ENCODE measurements around the gene CNOT9.
"Not testable (repeated sequence)": the region's sequence is repeated elsewhere in the genome, so short reads cannot be mapped to it uniquely, and the experiment has no call there.

Gene CNOT9, protein sequence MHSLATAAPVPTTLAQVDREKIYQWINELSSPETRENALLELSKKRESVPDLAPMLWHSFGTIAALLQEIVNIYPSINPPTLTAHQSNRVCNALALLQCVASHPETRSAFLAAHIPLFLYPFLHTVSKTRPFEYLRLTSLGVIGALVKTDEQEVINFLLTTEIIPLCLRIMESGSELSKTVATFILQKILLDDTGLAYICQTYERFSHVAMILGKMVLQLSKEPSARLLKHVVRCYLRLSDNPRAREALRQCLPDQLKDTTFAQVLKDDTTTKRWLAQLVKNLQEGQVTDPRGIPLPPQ

DNA sequence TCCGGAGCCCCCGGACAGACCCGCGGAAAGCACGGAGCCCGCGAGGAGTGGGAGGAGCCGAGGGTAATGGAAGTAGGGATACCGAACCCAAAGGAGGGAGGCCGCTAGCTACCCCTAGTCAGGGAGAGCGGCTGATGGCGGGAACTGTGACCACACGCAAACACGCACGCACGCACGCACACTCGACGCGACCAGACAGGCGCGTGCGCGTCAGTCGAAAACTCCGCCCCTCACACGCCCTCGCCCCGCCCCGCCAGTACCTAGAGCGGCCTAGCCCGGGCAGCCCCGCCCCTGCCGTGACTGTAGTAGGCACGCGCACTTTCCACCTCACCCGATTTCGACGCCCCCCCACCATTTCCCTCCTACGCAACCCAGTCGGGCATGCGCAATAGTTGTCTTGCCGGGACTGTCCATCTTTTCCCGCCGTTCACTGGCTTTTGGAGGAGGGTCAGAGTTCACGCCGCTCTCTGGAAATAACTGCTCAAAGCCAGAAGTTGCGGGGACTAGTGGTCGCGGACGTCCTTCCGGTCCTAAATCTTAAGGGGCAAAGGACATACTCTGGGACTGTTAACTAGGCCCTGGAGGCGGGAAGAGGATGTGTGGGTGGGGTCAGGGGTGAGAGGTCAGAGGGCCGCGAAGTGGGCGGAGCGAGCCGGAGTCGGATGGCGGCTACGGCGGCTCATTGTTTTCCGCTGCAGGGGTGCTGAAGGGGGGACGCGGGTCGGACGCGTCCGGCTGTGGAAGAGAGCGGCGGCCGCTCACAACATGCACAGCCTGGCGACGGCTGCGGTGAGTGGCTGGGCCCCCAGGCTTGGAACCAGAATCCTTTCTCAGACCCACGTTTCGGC lies at the start of gene CNOT9, which contains the start of gene USP37:
CNOT9 (plus strand) TSS at position 650 of the 848 bp plus-strand sequence; CDS start at position 766, 116 bp downstream.
USP37 (minus strand) TSS at position 162 of the 848 bp plus-strand sequence. CDS start 9,698 bp downstream, outside the sequence.
- H3F3A ChIP-seq (ENCODE audit: low read depth) = no peaks in the 10 kb centered on the region
- H3K9me2 ChIP-seq (replicated peaks; ENCODE audit: low read depth, low read length) = no peaks in the 10 kb centered on the region
- TF ChIP-seq EZH2phosphoT487 (IDR thresholded peaks at IDR 0.05; ENCODE audit: borderline replicate concordance) (no peak), CTCF (conservative IDR thresholded peaks at IDR 0.05; ENCODE audit: low read length) (no peak)
- H3K9ac ChIP-seq (ENCODE audit: low read depth, low read length, poor library complexity, severe bottlenecking) = peak within 1 kb of the TSS; percentile 97
- H3K9me3 ChIP-seq (ENCODE audit: insufficient read depth, low read depth, low read length) = no peaks in the 10 kb centered on the region
- H3K4me2 ChIP-seq (ENCODE audit: low read depth, low read length, poor library complexity, severe bottlenecking) = peak within 1 kb of the TSS; percentile 95
- H3K4me1 ChIP-seq (ENCODE audit: insufficient read depth, low read length, poor library complexity, severe bottlenecking) = peaks cover 65% of the 10 kb centered on the region
- peaks cover 96% of the 10 kb centered on the region for H3K79me2 ChIP-seq (ENCODE audit: insufficient read depth, low read length)
- H3K27me3 ChIP-seq (ENCODE audit: insufficient read depth, low read length, poor library complexity, severe bottlenecking) = no peaks in the 10 kb centered on the region
- H3K4me3 ChIP-seq (ENCODE audit: low read length, poor library complexity, severe bottlenecking) = peak within 1 kb of the TSS; percentile 85
- peak within 1 kb of the TSS; percentile 95 for H2AFZ ChIP-seq (ENCODE audit: low read length)
- no peaks in the 10 kb centered on the region for H3K36me3 ChIP-seq (ENCODE audit: insufficient read depth, low read length)
- H4K20me1 ChIP-seq (ENCODE audit: insufficient read depth, low read length, poor library complexity, severe bottlenecking) = peaks cover 84% of the 10 kb centered on the region

GRCh38 chr2:218518876-218519275 lies 49.8 kb upstream of the CNOT9 start:
- no peak for TF ChIP-seq EZH2phosphoT487 (IDR thresholded peaks at IDR 0.05; ENCODE audit: borderline replicate concordance)
- no peak for TF ChIP-seq CTCF (conservative IDR thresholded peaks at IDR 0.05; ENCODE audit: low read length)
- Histone ChIP-seq H3K36me3 (ENCODE audit: insufficient read depth, low read length) (peaks cover 49% of the 10 kb centered on the region), H3F3A (ENCODE audit: low read depth) (peaks cover 4% of the 10 kb centered on the region; the same call in 1 of the 2 replicates), H3K79me2 (ENCODE audit: insufficient read depth, low read length) (peaks cover 17% of the 10 kb centered on the region; the same call in 1 of the 2 replicates), H3K9me2 (replicated peaks; ENCODE audit: low read depth, low read length) (no peaks in the 10 kb centered on the region), H3K4me2 (ENCODE audit: low read depth, low read length, poor library complexity, severe bottlenecking) (no peak overlapping the region), H3K9me3 (ENCODE audit: insufficient read depth, low read depth, low read length) (peaks cover 3% of the 10 kb centered on the region), H3K9ac (ENCODE audit: low read depth, low read length, poor library complexity, severe bottlenecking) (no peak overlapping the region), H3K27me3 (ENCODE audit: insufficient read depth, low read length, poor library complexity, severe bottlenecking) (no peaks in the 10 kb centered on the region), H3K4me3 (ENCODE audit: low read length, poor library complexity, severe bottlenecking) (no peak overlapping the region), H2AFZ (ENCODE audit: low read length) (no peak overlapping the region), H3K4me1 (ENCODE audit: insufficient read depth, low read length, poor library complexity, severe bottlenecking) (no peaks in the 10 kb centered on the region), H4K20me1 (ENCODE audit: insufficient read depth, low read length, poor library complexity, severe bottlenecking) (no peaks in the 10 kb centered on the region)

DNA sequence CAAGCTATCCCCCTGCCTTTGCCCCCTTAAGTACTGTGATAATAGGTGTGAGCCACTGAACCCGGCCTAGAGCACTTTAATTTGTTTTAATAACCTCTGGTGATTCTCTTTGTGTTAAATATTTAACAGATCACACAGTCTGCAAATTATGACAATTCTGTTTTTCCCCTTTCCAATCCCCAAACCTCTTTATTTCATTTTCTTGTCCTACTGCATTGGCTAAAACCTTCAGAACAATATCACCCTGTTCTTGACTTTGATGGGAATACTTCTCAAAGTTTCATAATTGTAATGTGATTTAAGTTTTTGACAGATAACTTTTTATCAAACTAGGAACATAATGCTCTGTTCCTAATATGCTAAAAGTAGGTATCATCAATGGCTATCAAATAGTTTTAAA lies 45.0 kb upstream of the CNOT9 start:
- no peaks in the 10 kb centered on the region for H3F3A ChIP-seq (ENCODE audit: low read depth)
- no peak overlapping the region for H2AFZ ChIP-seq (ENCODE audit: low read length)
- TF ChIP-seq EZH2phosphoT487 (IDR thresholded peaks at IDR 0.05; ENCODE audit: borderline replicate concordance) = no peak
- no peak for TF ChIP-seq CTCF (conservative IDR thresholded peaks at IDR 0.05; ENCODE audit: low read length)
- H4K20me1 ChIP-seq (ENCODE audit: insufficient read depth, low read length, poor library complexity, severe bottlenecking) = no peaks in the 10 kb centered on the region
- H3K27me3 ChIP-seq (ENCODE audit: insufficient read depth, low read length, poor library complexity, severe bottlenecking) = no peaks in the 10 kb centered on the region
- H3K4me3 ChIP-seq (ENCODE audit: low read length, poor library complexity, severe bottlenecking) = no peak overlapping the region
- no peaks in the 10 kb centered on the region for H3K4me1 ChIP-seq (ENCODE audit: insufficient read depth, low read length, poor library complexity, severe bottlenecking)
- H3K36me3 ChIP-seq (ENCODE audit: insufficient read depth, low read length) = peaks cover 81% of the 10 kb centered on the region
- no peaks in the 10 kb centered on the region for H3K79me2 ChIP-seq (ENCODE audit: insufficient read depth, low read length)
- no peak overlapping the region for H3K4me2 ChIP-seq (ENCODE audit: low read depth, low read length, poor library complexity, severe bottlenecking)
- no peak overlapping the region for H3K9ac ChIP-seq (ENCODE audit: low read depth, low read length, poor library complexity, severe bottlenecking)
- peaks cover 12% of the 10 kb centered on the region for H3K9me3 ChIP-seq (ENCODE audit: insufficient read depth, low read depth, low read length)
- H3K9me2 ChIP-seq (replicated peaks; ENCODE audit: low read depth, low read length) = no peaks in the 10 kb centered on the region

DNA sequence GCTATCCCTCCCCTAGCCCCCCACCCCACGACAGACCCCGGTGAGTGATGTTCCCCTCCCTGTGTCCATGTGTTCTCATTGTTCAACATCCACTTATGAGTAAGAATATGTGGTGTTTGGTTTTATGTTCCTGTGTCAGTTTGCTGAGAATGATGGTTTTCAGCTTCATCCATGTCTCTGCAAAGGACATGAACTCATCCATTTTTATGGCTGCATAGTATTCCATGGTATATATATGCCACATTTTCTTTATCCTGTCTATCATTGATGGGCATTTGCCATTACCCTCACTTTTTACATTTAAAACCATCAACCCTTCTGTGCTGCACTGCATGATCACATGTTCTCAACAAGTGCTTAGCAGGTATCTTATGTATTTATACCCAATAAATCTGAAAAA lies 40.2 kb upstream of the CNOT9 start:
- not testable (repeated sequence) for H3K4me2 ChIP-seq (ENCODE audit: low read depth, low read length, poor library complexity, severe bottlenecking); H2AFZ ChIP-seq (ENCODE audit: low read length); H3K4me1 ChIP-seq (ENCODE audit: insufficient read depth, low read length, poor library complexity, severe bottlenecking); H4K20me1 ChIP-seq (ENCODE audit: insufficient read depth, low read length, poor library complexity, severe bottlenecking); H3K4me3 ChIP-seq (ENCODE audit: low read length, poor library complexity, severe bottlenecking); H3K9me2 ChIP-seq (replicated peaks; ENCODE audit: low read depth, low read length); H3K9ac ChIP-seq (ENCODE audit: low read depth, low read length, poor library complexity, severe bottlenecking); H3F3A ChIP-seq (ENCODE audit: low read depth); H3K79me2 ChIP-seq (ENCODE audit: insufficient read depth, low read length); H3K27me3 ChIP-seq (ENCODE audit: insufficient read depth, low read length, poor library complexity, severe bottlenecking)
- Histone ChIP-seq H3K36me3 (ENCODE audit: insufficient read depth, low read length) (peaks cover 92% of the 10 kb centered on the region), H3K9me3 (ENCODE audit: insufficient read depth, low read depth, low read length) (peaks cover 12% of the 10 kb centered on the region)

Measured in Loucy (cell line).